Mesothelial cell of epicardium (in vitro differentiated cells): ENCODE measurements around the gene TESK2. TPM values are rescaled to one million over a fixed set of nuclear protein-coding genes. Genes with fewer than 3 reads are reported as not detected.
A peak's percentile ranks its signal among the peaks of the same experiment; 100 is the strongest.

Experiments
- DNase-seq, 2 experiments: peaks; one replicate each; pipeline ENCODE4 v3.0.0; 2021; ENCODE audit warnings: low spot score in 2 of 2; ENCODE audit not compliant: unreplicated experiment in 2 of 2
- H3K27ac Mint-ChIP-seq: 2 replicates; pipeline ENCODE4 v1.8.0; 2021; ENCODE audit warnings: mixed read lengths
- H3K27me3 Mint-ChIP-seq: 2 replicates; pipeline ENCODE4 v1.8.0; 2021; ENCODE audit warnings: low read depth, mixed read lengths
- H3K36me3 Mint-ChIP-seq: 2 replicates; pipeline ENCODE4 v1.8.0; 2021; ENCODE audit warnings: mixed read lengths
- H3K4me1 Mint-ChIP-seq: 2 replicates; pipeline ENCODE4 v1.8.0; 2021; ENCODE audit warnings: mixed read lengths
- H3K4me3 Mint-ChIP-seq: 2 replicates; pipeline ENCODE4 v1.8.0; 2021; ENCODE audit warnings: mild to moderate bottlenecking, moderate library complexity, mixed read lengths
- H3K9me3 Mint-ChIP-seq: 2 replicates; pipeline ENCODE4 v1.8.0; 2021; ENCODE audit warnings: mixed read lengths
- CTCF ChIP-seq: fragments of 200-600 bp; sonication (generic); IDR thresholded peaks from one replicate; pipeline ENCODE4 v1.5.0; 2021; ENCODE audit warnings: antibody characterized with exemption; ENCODE audit not compliant: unreplicated experiment
- total RNA-seq: library from RNA; stranded (reverse); gene quantifications from 3 replicates; pipeline ENCODE4 v1.2.1, GENCODE V29; 2021

The TESK2 gene
- total RNA-seq, 1 donor from 2014 or later, result 4.3 TPM

- H3K4me1 Mint-ChIP-seq, result peaks cover 23% of the 10 kb centered on the region
- DNase-seq, result no peak
- peak overlapping the region; percentile 44 for H3K27ac Mint-ChIP-seq
- H3K4me3 Mint-ChIP-seq, result no peak overlapping the region
- no peaks in the 10 kb centered on the region for H3K27me3 Mint-ChIP-seq
- H3K36me3 Mint-ChIP-seq, result no peaks in the 10 kb centered on the region
- TF ChIP-seq CTCF, result no peak
- H3K9me3 Mint-ChIP-seq, result no peaks in the 10 kb centered on the region
Measured at GRCh38 chr1:45400049-45400448, 90.9 kb downstream of the TESK2 start.

- H3K36me3 Mint-ChIP-seq, result no peaks in the 10 kb centered on the region
- TF ChIP-seq CTCF, result no peak
- no peak overlapping the region for H3K4me3 Mint-ChIP-seq
- no peaks in the 10 kb centered on the region for H3K27me3 Mint-ChIP-seq
- DNase-seq, result no peak
- no peaks in the 10 kb centered on the region for H3K9me3 Mint-ChIP-seq
- no peak overlapping the region for H3K27ac Mint-ChIP-seq
- peaks cover 9% of the 10 kb centered on the region for H3K4me1 Mint-ChIP-seq
Measured at GRCh38 chr1:45397285-45397684, 93.7 kb downstream of the TESK2 start.

- Mint-ChIP-seq H3K4me3 (no peak overlapping the region), H3K27me3 (no peaks in the 10 kb centered on the region), H3K27ac (no peak overlapping the region), H3K36me3 (no peaks in the 10 kb centered on the region), H3K9me3 (no peaks in the 10 kb centered on the region), H3K4me1 (peaks cover 4% of the 10 kb centered on the region)
- DNase-seq, result no peak
- no peak for TF ChIP-seq CTCF
Measured at GRCh38 chr1:45395582-45395981, 95.4 kb downstream of the TESK2 start.

- H3K9me3 Mint-ChIP-seq, result no peaks in the 10 kb centered on the region
Measured at GRCh38 chr1:45395051-45395450, 95.9 kb downstream of the TESK2 start.

GRCh38 chr1:45394342-45394741 is 96.6 kb downstream of the TESK2 start:
- Mint-ChIP-seq H3K4me1 (no peaks in the 10 kb centered on the region), H3K9me3 (no peaks in the 10 kb centered on the region), H3K36me3 (no peaks in the 10 kb centered on the region), H3K27ac (no peak overlapping the region), H3K27me3 (no peaks in the 10 kb centered on the region), H3K4me3 (no peak overlapping the region)
- TF ChIP-seq CTCF, result no peak
- DNase-seq, result no peak

More at GRCh38 chr1:45395051-45395450, 95.9 kb downstream of the TESK2 start:
- H3K4me1 Mint-ChIP-seq, result peaks cover 2% of the 10 kb centered on the region
- no peak for TF ChIP-seq CTCF
- no peaks in the 10 kb centered on the region for H3K27me3 Mint-ChIP-seq
- H3K27ac Mint-ChIP-seq, result no peak overlapping the region
- no peak overlapping the region for H3K4me3 Mint-ChIP-seq
- no peaks in the 10 kb centered on the region for H3K36me3 Mint-ChIP-seq
- no peak for DNase-seq

GRCh38 chr1:45393718-45394302 is 97.2 kb downstream of the TESK2 start:
- H3K27ac Mint-ChIP-seq, result no peak overlapping the region
- no peaks in the 10 kb centered on the region for H3K9me3 Mint-ChIP-seq
- no peak for DNase-seq
- no peak overlapping the region for H3K4me3 Mint-ChIP-seq
- no peaks in the 10 kb centered on the region for H3K27me3 Mint-ChIP-seq
- H3K36me3 Mint-ChIP-seq, result no peaks in the 10 kb centered on the region
- no peak for TF ChIP-seq CTCF
- H3K4me1 Mint-ChIP-seq, result no peaks in the 10 kb centered on the region
